Osteocyte (in vitro differentiated cells): ENCODE measurements around the gene DLG4. TPM values are rescaled to one million over a fixed set of nuclear protein-coding genes. Genes with fewer than 3 reads are reported as not detected.
A peak's percentile ranks its signal among the peaks of the same experiment; 100 is the strongest.

Experiments used
- DNase-seq: peaks from one replicate; pipeline ENCODE4 v3.0.0; 2021; ENCODE audit warnings: mixed read lengths; ENCODE audit not compliant: unreplicated experiment; ENCODE audit errors: extremely low spot score
- H3K27ac Mint-ChIP-seq: one replicate; pipeline ENCODE4 v1.8.0; 2021; ENCODE audit warnings: mild to moderate bottlenecking, mixed read lengths; ENCODE audit not compliant: unreplicated experiment
- H3K27me3 Mint-ChIP-seq: one replicate; pipeline ENCODE4 v1.8.0; 2021; ENCODE audit warnings: mixed read lengths; ENCODE audit not compliant: unreplicated experiment
- H3K36me3 Mint-ChIP-seq: one replicate; pipeline ENCODE4 v1.8.0; 2021; ENCODE audit warnings: mixed read lengths; ENCODE audit not compliant: unreplicated experiment
- H3K4me1 Mint-ChIP-seq: one replicate; pipeline ENCODE4 v1.8.0; 2021; ENCODE audit warnings: mixed read lengths; ENCODE audit not compliant: unreplicated experiment
- H3K4me3 Mint-ChIP-seq: one replicate; pipeline ENCODE4 v1.8.0; 2021; ENCODE audit warnings: mild to moderate bottlenecking, moderate library complexity, mixed read lengths; ENCODE audit not compliant: unreplicated experiment
- H3K9me3 Mint-ChIP-seq: one replicate; pipeline ENCODE4 v1.8.0; 2021; ENCODE audit warnings: mixed read lengths; ENCODE audit not compliant: unreplicated experiment
- CTCF ChIP-seq: fragments of 200-600 bp; sonication (generic); IDR thresholded peaks from 2 replicates; pipeline ENCODE4 v1.5.0; 2021; ENCODE audit warnings: antibody characterized with exemption, mild to moderate bottlenecking, moderate library complexity
- long read RNA-seq: library from polyadenylated mRNA; unstranded; transcript quantifications from one replicate; pipeline ENCODE4 v2.0.0, GENCODE V29; 2021
- total RNA-seq: library from RNA; stranded (reverse); gene quantifications from 2 replicates; pipeline ENCODE4 v1.2.1, GENCODE V29; 2021

DLG4 gene
- total RNA-seq, result 32.6 and 38.5 TPM in 2 replicates
- long read RNA-seq, result 0 reads

DNA sequence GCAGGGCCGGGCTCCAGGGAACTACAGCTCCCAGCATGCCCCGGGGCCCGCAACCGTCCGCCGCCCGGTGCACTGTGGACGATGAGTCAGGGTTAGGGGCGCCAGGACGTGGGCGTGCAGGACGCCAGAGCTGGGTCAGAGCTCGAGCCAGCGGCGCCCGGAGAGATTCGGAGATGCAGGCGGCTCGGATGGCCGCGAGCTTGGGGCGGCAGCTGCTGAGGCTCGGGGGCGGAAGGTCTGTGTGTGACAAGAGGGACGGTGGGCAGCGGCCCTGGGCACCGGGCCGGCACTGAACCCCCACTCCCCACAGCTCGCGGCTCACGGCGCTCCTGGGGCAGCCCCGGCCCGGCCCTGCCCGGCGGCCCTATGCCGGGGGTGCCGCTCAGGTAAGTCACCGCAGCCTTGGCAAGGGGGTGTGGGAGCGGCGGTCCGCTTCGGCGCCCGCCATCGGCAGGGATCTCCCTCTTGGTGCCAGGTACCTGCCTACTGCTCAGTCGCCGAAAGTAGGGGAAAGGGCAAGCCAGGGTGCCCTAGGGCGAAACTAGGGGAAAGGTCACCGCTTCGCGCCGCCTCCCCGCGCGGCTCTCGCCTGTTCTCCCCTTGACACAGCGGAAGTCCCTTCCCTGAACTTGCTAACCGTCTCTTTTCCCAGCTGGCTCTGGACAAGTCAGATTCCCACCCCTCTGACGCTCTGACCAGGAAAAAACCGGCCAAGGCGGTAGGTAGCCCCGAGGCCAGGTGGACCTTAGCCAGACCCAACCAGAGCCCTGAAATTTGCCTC, at the start of gene DLG4, which contains the start of gene ACADVL:
DLG4 (minus strand) TSS at position 25 of the 781 bp plus-strand sequence.
ACADVL (plus strand) TSS at position 127 of the 781 bp plus-strand sequence; CDS start at position 174, 47 bp downstream.
- peak; percentile 95 for DNase-seq
- H3K27ac Mint-ChIP-seq, result peak within 1 kb of the TSS; percentile 99

DNA sequence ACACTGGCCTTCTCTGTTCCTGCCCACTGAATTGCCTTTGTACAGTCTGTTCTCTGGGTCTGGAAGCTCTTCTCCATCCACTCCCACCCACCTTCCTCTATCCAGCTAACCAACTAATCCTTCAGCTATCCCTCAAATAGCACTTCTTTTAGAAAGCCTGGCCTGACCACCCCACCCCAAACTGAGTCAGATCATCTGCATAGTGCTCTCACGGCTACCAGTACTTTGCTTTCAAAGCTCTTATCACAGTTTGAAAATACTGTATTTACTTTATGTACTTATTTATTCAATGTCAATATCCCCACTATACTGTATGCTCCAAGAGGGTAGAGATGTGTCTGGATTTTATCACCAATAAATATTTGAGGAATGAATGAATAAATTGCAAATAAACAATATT, 47.1 kb upstream of the DLG4 start:
- H3K4me3 Mint-ChIP-seq, result no peak overlapping the region
- no peaks in the 10 kb centered on the region for H3K36me3 Mint-ChIP-seq
- no peak for DNase-seq
- H3K27ac Mint-ChIP-seq, result peak overlapping the region; percentile 9
- H3K4me1 Mint-ChIP-seq, result peaks cover 35% of the 10 kb centered on the region
- TF ChIP-seq CTCF, result no peak
- no peaks in the 10 kb centered on the region for H3K9me3 Mint-ChIP-seq
- H3K27me3 Mint-ChIP-seq, result peaks cover 17% of the 10 kb centered on the region

More for the DNA sequence above, at the start of gene DLG4, which contains the start of gene ACADVL:
- Mint-ChIP-seq H3K36me3 (peaks cover 10% of the 10 kb centered on the region), H3K9me3 (no peaks in the 10 kb centered on the region), H3K4me3 (peak within 1 kb of the TSS; percentile 97), H3K4me1 (peaks cover 62% of the 10 kb centered on the region), H3K27me3 (no peaks in the 10 kb centered on the region)
- TF ChIP-seq CTCF, result no peak

DNA sequence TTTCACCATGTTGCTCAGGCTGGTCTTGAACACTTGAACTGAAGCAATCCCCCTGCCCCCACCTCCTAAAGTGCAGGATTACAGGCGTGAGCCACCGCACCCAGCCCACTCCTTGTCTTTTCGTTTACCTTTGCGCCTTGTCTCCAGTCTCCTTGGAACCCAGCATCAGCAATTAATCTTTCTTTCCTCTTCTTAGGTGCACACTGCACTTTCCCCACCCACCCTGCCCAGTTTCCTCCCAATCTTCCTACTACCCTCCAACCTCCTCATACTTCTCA, 44.1 kb upstream of the DLG4 start:
- Mint-ChIP-seq H3K27ac (no peak overlapping the region), H3K27me3 (peaks cover 14% of the 10 kb centered on the region), H3K9me3 (no peaks in the 10 kb centered on the region), H3K36me3 (peaks cover 2% of the 10 kb centered on the region), H3K4me1 (peaks cover 40% of the 10 kb centered on the region), H3K4me3 (peak overlapping the region; percentile 34)
- no peak for TF ChIP-seq CTCF
- no peak for DNase-seq

GRCh38 chr17:7262935-7263800, 43.5 kb upstream of the DLG4 start:
- Mint-ChIP-seq H3K4me3 (peak overlapping the region; percentile 34), H3K4me1 (peaks cover 40% of the 10 kb centered on the region), H3K27me3 (peaks cover 14% of the 10 kb centered on the region), H3K27ac (peak overlapping the region; percentile 43), H3K9me3 (no peaks in the 10 kb centered on the region), H3K36me3 (peaks cover 4% of the 10 kb centered on the region)
- TF ChIP-seq CTCF, result no peak
- DNase-seq, result no peak
